Activated CD8-positive, alpha-beta memory T cell treated with anti-CD3 and anti-CD28 coated beads, Interleukin-2, amount 50 U/mL, for 4 hours (primary cell): ENCODE data around the gene CCNB1.
"Not testable (repeated sequence)": the region's sequence is repeated elsewhere in the genome, so short reads cannot be mapped to it uniquely, and the experiment has no call there.

Experiments
- DNase-seq: peaks from one replicate; pipeline ENCODE4 v3.0.0-alpha.2; 2020

The CCNB1 gene

GRCh38 chr5:69187342-69187741, 20.4 kb downstream of the CCNB1 start:
- DNase-seq = no peak

GRCh38 chr5:69188811-69189161, 21.8 kb downstream of the CCNB1 start:
- no peak for DNase-seq

- peak; percentile 88 for DNase-seq
Measured at GRCh38 chr5:69189162-69190086, 22.5 kb downstream of the CCNB1 start, which contains the start of gene CENPH. Gene CENPH (plus strand): TSS chr5:69189583. CDS start chr5:69189635, 52 bp downstream.

GRCh38 chr5:69202497-69202896, 35.5 kb downstream of the CCNB1 start:
- no peak for DNase-seq

GRCh38 chr5:69206528-69207190, 39.7 kb downstream of the CCNB1 start:
- DNase-seq = no peak

- DNase-seq = no peak
Measured at GRCh38 chr5:69209602-69210001, 42.7 kb downstream of the CCNB1 start.

- DNase-seq = no peak
Measured at GRCh38 chr5:69211200-69211599, 44.2 kb downstream of the CCNB1 start.

- DNase-seq = no peak
Measured at GRCh38 chr5:69212022-69212421, 45.1 kb downstream of the CCNB1 start.

GRCh38 chr5:69213513-69214215, 46.7 kb downstream of the CCNB1 start:
- no peak for DNase-seq

- DNase-seq = no peak
Measured at GRCh38 chr5:69217151-69217511, 50.2 kb downstream of the CCNB1 start.

- DNase-seq = peak; percentile 93
Measured at GRCh38 chr5:69217548-69218526, 50.9 kb downstream of the CCNB1 start.

GRCh38 chr5:69219939-69220338, 53.0 kb downstream of the CCNB1 start:
- DNase-seq = no peak

- not testable (repeated sequence) for DNase-seq
Measured at GRCh38 chr5:69220371-69220770, 53.4 kb downstream of the CCNB1 start.

- DNase-seq = not testable (repeated sequence)
Measured at GRCh38 chr5:69220833-69221232, 53.9 kb downstream of the CCNB1 start.

GRCh38 chr5:69224520-69224919, 57.6 kb downstream of the CCNB1 start:
- DNase-seq = no peak

GRCh38 chr5:69225860-69226259, 58.9 kb downstream of the CCNB1 start:
- no peak for DNase-seq
